ENCODE data around the gene MKKS. TPM values are rescaled to one million over a fixed set of nuclear protein-coding genes. Genes with fewer than 3 reads are reported as not detected.

Gene MKKS
- total RNA-seq, 1 experiment from 2014 or later: 10.6 TPM

DNA sequence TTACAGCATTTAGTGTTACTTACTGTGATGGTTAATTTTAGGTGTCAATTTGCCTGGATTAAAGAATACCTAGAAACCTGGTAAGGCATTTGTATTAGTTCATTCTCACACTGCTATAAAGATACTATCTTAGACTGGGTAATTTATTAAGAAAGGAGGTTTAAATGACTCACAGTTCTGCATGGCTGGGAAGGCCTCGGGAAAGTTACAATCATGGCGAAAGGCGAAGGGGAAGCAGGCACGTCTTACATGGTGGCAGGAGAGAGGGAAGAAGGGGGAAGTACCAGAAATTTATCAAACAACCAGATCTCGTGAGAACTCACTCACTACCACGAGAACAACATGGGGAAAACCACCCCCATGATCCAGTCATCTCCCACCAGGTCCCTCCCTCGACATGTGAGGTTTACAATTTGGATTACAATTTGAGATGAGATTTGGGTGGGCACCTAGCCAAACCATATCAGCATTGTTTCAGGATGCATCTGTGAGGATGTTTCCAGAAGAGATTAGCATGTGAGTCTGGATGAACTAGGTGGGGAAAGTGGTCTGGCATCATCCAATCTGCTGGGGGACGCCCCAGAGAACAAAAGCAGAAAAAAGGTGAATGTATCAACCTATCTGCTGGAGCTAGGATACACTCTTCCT lies 76.8 kb downstream of the MKKS start:
- Histone ChIP-seq H2BK15ac (ENCODE audit: low read depth, low read length) (no peak overlapping the region), H4K20me1 (ENCODE audit: control insufficient read depth, insufficient read depth, insufficient read length) (no peaks in the 10 kb centered on the region), H3K9me3 (ENCODE audit: control insufficient read depth, low read depth, low read length) (no peaks in the 10 kb centered on the region), H3K4ac (ENCODE audit: low read depth, low read length) (no peak overlapping the region), H3K18ac (ENCODE audit: insufficient read length, low read depth, low read length) (no peak overlapping the region), H2AK5ac (ENCODE audit: insufficient read length, low read length) (no peak overlapping the region), H3K56ac (ENCODE audit: insufficient read length, low read depth, low read length) (no peak overlapping the region), H2BK120ac (ENCODE audit: low read depth, low read length, poor library complexity, severe bottlenecking) (no peak overlapping the region), H4K91ac (ENCODE audit: insufficient read length, low read depth, low read length) (no peak overlapping the region), H3K27me3 (ENCODE audit: insufficient read depth, low read length) (no peaks in the 10 kb centered on the region), H3K27ac (ENCODE audit: insufficient read length, low read depth, low read length) (no peak overlapping the region), H4K5ac (ENCODE audit: insufficient read length, low read depth, low read length) (no peak overlapping the region), H3K4me1 (ENCODE audit: insufficient read depth, low read length) (peaks cover 2% of the 10 kb centered on the region; the same call in 1 of the 2 replicates), H3K79me2 (ENCODE audit: insufficient read depth, low read length) (no peaks in the 10 kb centered on the region), H2BK20ac (ENCODE audit: low read depth, low read length, poor library complexity, severe bottlenecking) (no peak overlapping the region), H3K79me1 (ENCODE audit: insufficient read depth, low read depth, low read length, poor library complexity, severe bottlenecking) (no peaks in the 10 kb centered on the region), H3K14ac (ENCODE audit: insufficient read depth, low read length) (no peak overlapping the region), H2BK12ac (ENCODE audit: insufficient read length, low read depth, low read length) (no peak overlapping the region), H3K23me2 (ENCODE audit: insufficient read length, low read depth, low read length, poor library complexity, severe bottlenecking) (no peaks in the 10 kb centered on the region), H2BK5ac (ENCODE audit: insufficient read length, low read length) (no peak overlapping the region), H3T11ph (ENCODE audit: low read length) (no peak overlapping the region), H4K8ac (replicated peaks; ENCODE audit: insufficient read length, low read depth, low read length) (no peak overlapping the region), H3K9ac (ENCODE audit: extremely low read depth, insufficient read length, low read length) (no peak overlapping the region), H3K4me2 (ENCODE audit: insufficient read depth, insufficient read length, low read length) (no peak overlapping the region), H3K23ac (ENCODE audit: insufficient read length, low read depth, low read length) (no peak overlapping the region), H2AFZ (ENCODE audit: low read length) (no peak overlapping the region)
- Mint-ChIP-seq H3K4me3 (no peak overlapping the region), H3K27me3 (ENCODE audit: low read depth) (no peaks in the 10 kb centered on the region), H3K36me3 (ENCODE audit: insufficient read depth in 1 of 3, low read depth in 3 of 3) (no peaks in the 10 kb centered on the region), H3K27ac (no peak overlapping the region), H3K9me3 (no peaks in the 10 kb centered on the region), H3K4me1 (peaks cover 17 to 18% of the 10 kb centered on the region in 2 experiments)
- WGBS (ENCODE audit: extremely low coverage, insufficient read length, low lambda C conversion rate): no CpG with 5 or more reads among the region's 8 CpGs
- DNase-seq: no peak
- TF ChIP-seq, protein P1, sequence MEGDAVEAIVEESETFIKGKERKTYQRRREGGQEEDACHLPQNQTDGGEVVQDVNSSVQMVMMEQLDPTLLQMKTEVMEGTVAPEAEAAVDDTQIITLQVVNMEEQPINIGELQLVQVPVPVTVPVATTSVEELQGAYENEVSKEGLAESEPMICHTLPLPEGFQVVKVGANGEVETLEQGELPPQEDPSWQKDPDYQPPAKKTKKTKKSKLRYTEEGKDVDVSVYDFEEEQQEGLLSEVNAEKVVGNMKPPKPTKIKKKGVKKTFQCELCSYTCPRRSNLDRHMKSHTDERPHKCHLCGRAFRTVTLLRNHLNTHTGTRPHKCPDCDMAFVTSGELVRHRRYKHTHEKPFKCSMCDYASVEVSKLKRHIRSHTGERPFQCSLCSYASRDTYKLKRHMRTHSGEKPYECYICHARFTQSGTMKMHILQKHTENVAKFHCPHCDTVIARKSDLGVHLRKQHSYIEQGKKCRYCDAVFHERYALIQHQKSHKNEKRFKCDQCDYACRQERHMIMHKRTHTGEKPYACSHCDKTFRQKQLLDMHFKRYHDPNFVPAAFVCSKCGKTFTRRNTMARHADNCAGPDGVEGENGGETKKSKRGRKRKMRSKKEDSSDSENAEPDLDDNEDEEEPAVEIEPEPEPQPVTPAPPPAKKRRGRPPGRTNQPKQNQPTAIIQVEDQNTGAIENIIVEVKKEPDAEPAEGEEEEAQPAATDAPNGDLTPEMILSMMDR (conservative IDR thresholded peaks at IDR 0.05): no peak
